Activated CD4-positive, alpha-beta T cell treated with anti-CD3 and anti-CD28 coated beads, Interleukin-2, amount 50 U/mL, for 16 hours (primary cell): Measurements from ENCODE around the gene CBX6.
A peak's percentile ranks its signal among the peaks of the same experiment; 100 is the strongest.

Source experiments
- DNase-seq: peaks from one replicate; pipeline ENCODE4 v3.0.0-alpha.2; 2020

CBX6 gene

GRCh38 chr22:38872831-38873248, 824 bp upstream of the CBX6 start:
- DNase-seq: no peak

GRCh38 chr22:38871360-38872171, 450 bp downstream of the CBX6 start:
- no peak for DNase-seq

GRCh38 chr22:38870791-38871359, 1.1 kb downstream of the CBX6 start:
- no peak for DNase-seq

- peak; percentile 90 for DNase-seq
These were observed 1.7 kb downstream of the CBX6 start for GRCh38 chr22:38870312-38870741.

- no peak for DNase-seq
These were observed 2.4 kb downstream of the CBX6 start for GRCh38 chr22:38869663-38870062.

GRCh38 chr22:38868886-38869381, 3.1 kb downstream of the CBX6 start:
- peak; percentile 88 for DNase-seq

- no peak for DNase-seq
These were observed 3.7 kb downstream of the CBX6 start for GRCh38 chr22:38868286-38868721.

GRCh38 chr22:38867471-38868285, 4.3 kb downstream of the CBX6 start:
- DNase-seq: no peak

GRCh38 chr22:38867124-38867455, 4.9 kb downstream of the CBX6 start:
- no peak for DNase-seq

GRCh38 chr22:38866399-38867123, 5.5 kb downstream of the CBX6 start:
- DNase-seq: no peak

GRCh38 chr22:38866024-38866398, 6.0 kb downstream of the CBX6 start:
- no peak for DNase-seq

GRCh38 chr22:38865201-38866023, 6.6 kb downstream of the CBX6 start:
- DNase-seq: no peak

GRCh38 chr22:38864361-38865191, 7.4 kb downstream of the CBX6 start:
- DNase-seq: no peak

GRCh38 chr22:38863531-38864131, 8.4 kb downstream of the CBX6 start:
- no peak for DNase-seq

GRCh38 chr22:38862375-38863329, 9.4 kb downstream of the CBX6 start:
- no peak for DNase-seq

GRCh38 chr22:38861927-38862326, 10.1 kb downstream of the CBX6 start:
- no peak for DNase-seq

- DNase-seq: no peak
These were observed 10.7 kb downstream of the CBX6 start for GRCh38 chr22:38861170-38861876.

GRCh38 chr22:38860283-38861169, 11.5 kb downstream of the CBX6 start:
- no peak for DNase-seq
